GM21786 (cell line): ENCODE data around the gene SHC2.
"Not testable (repeated sequence)": the region's sequence is repeated elsewhere in the genome, so short reads cannot be mapped to it uniquely, and the experiment has no call there.

Experiments used
- ATAC-seq: cut with Tn5 transposase; IDR thresholded peaks from one replicate; pipeline ENCODE4 v1.9.1; 2021; ENCODE audit not compliant: unreplicated experiment

SHC2 gene

GRCh38 chr19:392375-392970 lies 68.4 kb downstream of the SHC2 start:
- ATAC-seq: no peak

DNA sequence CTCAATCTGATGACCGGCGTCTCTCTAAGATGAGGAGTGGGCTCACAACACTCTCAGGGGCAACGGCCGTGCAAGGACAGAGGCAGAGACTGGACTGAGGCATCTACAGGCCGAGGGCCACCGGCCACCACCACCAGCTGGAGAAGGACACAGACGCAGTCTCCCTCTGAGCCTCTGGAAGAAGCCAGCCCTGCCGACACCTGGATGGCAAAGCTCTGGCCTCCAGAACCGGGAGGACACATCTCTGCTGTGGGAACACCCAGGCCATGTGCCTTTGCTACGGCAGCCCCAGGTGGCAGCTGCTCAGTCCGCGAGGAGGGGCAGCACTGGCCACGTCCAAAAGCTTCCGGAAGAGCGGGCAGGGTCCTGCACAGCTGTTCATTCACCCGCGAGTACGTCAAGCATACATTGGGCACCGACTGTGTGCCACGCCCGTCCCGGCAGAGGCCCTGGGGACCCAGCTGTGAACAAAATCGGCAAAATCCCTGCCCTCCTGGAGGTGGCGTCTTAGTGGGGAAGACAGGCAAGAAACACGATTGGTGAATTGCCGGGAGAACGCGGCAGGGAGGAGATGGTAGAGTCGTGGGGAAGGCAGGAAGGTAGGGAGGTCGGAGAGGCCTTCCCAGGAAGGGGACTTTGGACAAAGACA lies 69.0 kb downstream of the SHC2 start:
- ATAC-seq: no peak

- no peak for ATAC-seq
Measured at GRCh38 chr19:391207-391557, 69.7 kb downstream of the SHC2 start.

GRCh38 chr19:390386-391206 lies 70.2 kb downstream of the SHC2 start:
- no peak for ATAC-seq

DNA sequence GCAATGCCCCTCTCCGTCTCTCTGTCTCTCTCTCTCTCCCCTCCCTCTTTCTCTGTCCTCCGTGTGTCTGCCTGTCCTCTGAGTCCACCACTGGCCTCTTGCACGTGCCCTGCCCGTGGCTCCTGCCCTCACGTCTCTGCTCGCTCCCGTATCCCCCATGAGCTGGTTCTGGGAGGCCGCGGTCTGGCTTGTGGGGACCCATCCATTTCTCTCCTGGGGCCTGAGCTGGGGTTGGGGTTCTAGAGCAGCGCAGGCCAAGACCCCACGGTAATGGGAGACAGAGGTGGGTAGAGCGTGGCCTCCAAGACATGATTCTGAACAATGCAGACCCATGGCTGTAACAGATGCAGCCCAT lies 70.9 kb downstream of the SHC2 start:
- ATAC-seq: no peak

GRCh38 chr19:389255-389934 lies 71.4 kb downstream of the SHC2 start:
- no peak for ATAC-seq

GRCh38 chr19:388691-389090 lies 72.1 kb downstream of the SHC2 start:
- no peak for ATAC-seq

GRCh38 chr19:387777-388176 lies 73.1 kb downstream of the SHC2 start:
- ATAC-seq: no peak

DNA sequence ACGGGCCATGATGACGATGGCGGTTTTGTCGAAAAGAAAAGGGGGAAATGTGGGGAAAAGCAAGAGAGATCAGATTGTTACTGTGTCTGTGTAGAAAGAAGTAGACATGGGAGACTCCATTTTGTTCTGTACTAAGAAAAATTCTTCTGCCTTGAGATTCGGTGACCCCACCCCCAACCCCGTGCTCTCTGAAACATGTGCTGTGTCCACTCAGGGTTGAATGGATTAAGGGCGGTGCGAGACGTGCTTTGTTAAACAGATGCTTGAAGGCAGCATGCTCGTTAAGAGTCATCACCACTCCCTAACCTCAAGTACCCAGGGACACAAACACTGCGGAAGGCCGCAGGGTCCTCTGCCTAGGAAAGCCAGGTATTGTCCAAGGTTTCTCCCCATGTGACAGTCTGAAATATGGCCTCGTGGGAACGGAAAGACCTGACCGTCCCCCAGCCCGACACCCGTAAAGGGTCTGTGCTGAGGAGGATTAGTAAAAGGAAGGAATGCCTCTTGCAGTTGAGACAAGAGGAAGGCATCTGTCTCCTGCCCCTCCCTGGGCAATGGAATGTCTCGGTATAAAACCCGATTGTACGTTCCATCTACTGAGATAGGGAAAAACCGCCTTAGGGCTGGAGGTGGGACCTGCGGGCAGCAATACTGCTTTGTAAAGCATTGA lies 74.1 kb downstream of the SHC2 start:
- ATAC-seq: not testable (repeated sequence)

- ATAC-seq: not testable (repeated sequence)
Measured at GRCh38 chr19:386189-386588, 74.6 kb downstream of the SHC2 start.

DNA sequence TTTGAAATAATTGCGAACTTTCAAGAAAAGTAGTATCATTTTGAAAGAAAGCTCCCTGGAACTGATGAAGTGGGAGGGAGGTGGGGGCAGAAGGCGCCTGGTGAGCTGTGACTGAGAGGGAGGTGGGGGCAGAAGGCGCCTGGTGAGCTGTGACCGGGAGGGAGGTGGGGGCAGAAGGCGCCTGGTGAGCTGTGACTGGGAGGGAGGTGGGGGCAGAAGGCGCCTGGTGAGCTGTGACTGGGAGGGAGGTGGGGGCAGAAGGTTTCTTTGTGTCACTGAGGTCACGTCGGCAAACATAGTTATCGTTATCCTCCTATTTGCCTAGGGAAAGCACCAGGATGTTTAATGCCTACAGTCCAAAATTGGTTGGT lies 76.0 kb downstream of the SHC2 start:
- no peak for ATAC-seq

DNA sequence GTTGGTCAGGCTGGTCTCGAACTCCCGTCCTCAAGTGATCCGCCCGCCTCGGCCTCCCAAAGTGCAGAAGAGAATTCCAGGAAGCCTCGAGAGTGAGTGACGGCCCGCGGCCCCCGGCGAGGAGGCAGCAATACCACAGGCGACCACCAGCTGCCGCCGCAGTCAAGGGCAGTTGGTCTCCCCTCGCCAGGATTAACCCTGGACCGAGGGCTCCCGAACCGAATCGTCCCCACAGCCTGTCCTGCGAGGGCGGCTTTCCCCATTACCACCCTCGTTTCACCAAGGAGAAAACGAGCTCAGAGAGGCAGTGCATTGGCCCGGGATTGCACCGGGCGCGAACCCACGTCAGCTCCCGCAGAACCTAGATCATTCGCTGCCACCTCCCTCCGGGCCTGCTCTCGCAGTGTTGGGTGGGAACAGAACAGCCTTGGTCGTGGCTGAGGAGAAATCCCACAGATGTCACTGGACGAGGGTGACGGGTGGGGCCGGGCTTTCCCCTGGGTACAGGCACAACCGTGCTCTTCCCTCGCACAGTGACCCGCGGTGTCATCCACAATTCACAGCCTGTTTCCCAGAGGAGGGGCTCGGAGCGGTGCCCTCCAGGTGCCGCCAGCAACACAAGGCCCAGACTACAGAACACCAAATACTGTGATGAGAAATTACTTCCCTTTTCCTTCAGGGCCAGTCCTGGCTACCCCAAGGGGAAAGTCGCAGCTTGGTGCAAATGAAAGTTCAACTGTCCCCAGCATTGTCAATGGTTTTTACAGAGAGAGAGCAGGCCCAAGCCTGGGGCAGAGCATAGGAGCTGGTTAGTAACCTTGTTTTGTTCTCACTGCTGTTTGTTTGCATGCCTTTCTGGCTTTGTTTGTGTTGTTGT lies 76.7 kb downstream of the SHC2 start:
- ATAC-seq: no peak

GRCh38 chr19:383040-383439 lies 77.8 kb downstream of the SHC2 start:
- ATAC-seq: no peak

DNA sequence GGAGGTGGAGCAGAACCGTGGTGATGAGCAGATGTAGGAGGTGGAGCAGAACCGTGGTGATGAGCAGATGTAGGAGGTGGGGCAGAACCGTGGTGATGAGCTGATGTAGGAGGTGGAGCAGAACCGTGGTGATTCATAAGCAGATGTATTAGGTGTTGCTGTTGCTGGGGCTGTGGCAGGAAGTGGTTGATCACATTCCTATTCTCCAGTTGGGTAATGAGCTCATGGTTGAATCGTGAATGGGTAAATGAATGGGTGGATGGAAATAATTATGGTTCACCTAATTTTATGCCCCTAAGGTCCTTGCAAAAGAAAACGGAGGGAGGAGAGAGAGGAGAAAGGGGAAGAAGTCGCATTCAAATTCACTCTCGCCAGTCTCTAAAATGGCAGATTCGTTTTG lies 78.3 kb downstream of the SHC2 start:
- ATAC-seq: peak; percentile 48

DNA sequence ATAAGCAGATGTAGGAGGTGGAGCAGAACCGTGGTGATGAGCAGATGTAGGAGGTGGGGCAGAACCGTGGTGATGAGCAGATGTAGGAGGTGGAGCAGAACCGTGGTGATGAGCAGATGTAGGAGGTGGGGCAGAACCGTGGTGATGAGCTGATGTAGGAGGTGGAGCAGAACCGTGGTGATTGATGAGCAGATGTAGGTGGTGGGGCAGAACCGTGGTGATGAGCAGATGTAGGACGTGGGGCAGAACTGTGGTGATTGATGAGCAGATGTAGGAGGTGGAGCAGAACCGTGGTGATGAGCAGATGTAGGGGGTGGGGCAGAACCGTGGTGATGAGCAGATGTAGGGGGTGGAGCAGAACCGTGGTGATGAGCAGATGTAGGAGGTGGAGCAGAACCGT lies 78.9 kb downstream of the SHC2 start:
- ATAC-seq: not testable (repeated sequence)

GRCh38 chr19:380618-381219 lies 80.1 kb downstream of the SHC2 start:
- ATAC-seq: not testable (repeated sequence)

DNA sequence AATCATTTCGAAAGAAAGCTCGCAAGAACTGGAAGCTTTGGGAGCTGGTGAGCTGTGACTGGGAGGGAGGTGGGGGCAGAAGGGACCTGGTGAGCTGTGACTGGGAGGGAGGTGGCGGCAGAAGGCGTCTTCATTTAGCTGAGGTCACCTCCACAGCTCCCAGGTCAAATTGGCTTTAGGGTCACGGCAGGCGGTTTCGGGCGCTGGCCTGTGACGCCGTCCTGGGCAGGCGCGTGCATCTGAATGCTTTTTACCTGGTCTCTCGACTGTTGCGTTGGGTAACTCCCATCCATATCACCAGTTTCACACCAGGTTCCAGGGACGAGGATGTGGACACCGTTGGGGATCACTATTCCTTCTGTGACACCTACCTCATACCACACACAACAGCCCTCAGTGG lies 81.0 kb downstream of the SHC2 start:
- no peak for ATAC-seq

DNA sequence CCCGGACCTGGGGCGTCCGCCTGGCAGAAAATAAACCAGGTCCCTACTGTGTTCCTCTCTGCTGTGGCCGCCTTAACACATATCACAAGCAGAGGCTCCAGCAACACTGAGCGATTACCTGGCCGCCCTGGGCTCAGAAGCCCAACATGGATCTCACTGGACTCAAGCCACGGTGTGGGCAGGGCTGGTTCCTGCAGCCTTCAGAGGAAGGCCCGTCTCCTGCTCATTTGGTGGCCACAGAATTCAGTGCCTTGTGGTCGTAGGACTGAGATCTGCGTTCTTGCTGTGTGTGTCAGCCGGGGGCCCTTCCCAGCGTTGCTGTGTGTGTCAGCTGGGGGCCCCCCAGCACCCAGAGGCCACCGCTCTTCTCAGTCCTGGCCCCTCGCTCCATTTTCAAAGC lies 82.1 kb downstream of the SHC2 start:
- ATAC-seq: no peak

DNA sequence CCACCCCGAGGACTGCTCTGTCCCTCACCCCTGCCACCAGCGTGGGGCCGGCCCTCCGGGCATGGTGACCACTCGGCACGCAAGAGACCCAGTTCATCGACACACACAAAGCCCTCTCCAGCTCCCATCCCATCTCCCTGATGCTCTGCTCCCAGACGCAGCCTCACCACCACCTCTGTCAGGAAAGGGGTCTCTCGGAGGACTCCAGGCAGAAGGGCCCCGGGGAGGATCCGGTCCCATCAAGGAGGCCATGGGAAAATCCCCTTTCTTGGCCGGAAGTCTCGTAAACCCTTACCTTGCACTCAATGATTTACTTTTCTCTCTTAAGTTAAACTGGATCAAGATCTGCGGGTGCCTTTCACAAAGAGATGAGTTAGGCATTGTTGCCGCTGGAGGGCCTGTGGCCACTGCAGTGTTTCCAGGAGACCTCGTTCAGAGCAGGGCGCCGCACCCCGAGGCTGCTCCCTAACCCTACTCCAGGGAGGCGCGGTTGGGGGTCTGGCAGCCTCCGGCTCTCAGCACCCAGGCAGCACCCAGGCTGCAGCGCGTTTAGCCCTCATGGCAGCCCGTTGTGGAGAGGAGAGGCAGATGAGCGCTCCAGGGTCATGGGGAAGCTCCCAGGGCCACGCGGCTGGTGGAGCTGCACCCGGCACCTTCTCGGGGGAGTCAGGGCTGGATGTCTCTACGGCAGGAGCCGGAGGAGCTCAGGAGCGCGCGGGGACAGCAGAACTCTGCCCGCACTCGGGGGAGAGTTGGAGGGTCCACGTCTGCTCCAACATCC lies 82.8 kb downstream of the SHC2 start:
- no peak for ATAC-seq
